Measurements from ENCODE around the gene ARID5B. TPM values are rescaled to one million over a fixed set of nuclear protein-coding genes. Genes with fewer than 3 reads are reported as not detected.

Gene ARID5B
- total RNA-seq, 2 donors from 2014 or later = 67.9 to 90.1 TPM

DNA sequence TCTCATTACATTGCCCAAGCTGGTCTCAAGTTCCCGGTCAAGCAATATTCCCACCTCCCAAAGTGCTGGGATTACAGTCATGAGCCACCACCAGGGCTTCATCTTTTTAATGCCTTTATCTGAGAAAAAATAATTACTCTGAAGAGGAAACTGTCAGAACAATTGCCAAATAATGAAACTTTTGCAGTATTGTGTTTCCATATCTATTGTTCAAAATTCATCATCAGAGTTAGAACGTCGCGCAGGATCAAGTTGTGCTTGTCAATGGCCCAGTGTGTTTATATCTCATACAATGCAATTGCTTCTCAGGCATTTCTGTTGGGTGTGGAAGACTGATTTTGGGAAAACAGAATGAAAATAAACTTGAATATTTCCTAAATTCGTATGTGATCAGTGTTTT, 143.1 kb downstream of the ARID5B start:
- TF ChIP-seq, protein P1, sequence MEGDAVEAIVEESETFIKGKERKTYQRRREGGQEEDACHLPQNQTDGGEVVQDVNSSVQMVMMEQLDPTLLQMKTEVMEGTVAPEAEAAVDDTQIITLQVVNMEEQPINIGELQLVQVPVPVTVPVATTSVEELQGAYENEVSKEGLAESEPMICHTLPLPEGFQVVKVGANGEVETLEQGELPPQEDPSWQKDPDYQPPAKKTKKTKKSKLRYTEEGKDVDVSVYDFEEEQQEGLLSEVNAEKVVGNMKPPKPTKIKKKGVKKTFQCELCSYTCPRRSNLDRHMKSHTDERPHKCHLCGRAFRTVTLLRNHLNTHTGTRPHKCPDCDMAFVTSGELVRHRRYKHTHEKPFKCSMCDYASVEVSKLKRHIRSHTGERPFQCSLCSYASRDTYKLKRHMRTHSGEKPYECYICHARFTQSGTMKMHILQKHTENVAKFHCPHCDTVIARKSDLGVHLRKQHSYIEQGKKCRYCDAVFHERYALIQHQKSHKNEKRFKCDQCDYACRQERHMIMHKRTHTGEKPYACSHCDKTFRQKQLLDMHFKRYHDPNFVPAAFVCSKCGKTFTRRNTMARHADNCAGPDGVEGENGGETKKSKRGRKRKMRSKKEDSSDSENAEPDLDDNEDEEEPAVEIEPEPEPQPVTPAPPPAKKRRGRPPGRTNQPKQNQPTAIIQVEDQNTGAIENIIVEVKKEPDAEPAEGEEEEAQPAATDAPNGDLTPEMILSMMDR (IDR thresholded peaks at IDR 0.05) = no peak
- TF ChIP-seq POLR2A (IDR thresholded peaks at IDR 0.05) (no peak), POLR2AphosphoS5 (IDR thresholded peaks at IDR 0.05) (no peak)
- H3K27ac ChIP-seq = peak overlapping the region in 1 of 2 donors; percentile 85
- H3K4me1 ChIP-seq (replicated peaks) = peaks cover 13% of the 10 kb centered on the region
- no peaks in the 10 kb centered on the region for H3K9me3 ChIP-seq
- no peaks in the 10 kb centered on the region for H3K27me3 ChIP-seq (replicated peaks; ENCODE audit: insufficient read depth)
- no peak for DNase-seq (ENCODE audit: low spot score)
- intact Hi-C loops (cut with DNase I) = loop anchor here (10.0 kb wide), 1 partner anchor 1230 kb away; no protein-coding TSS in a partner anchor
- no peaks in the 10 kb centered on the region for H3K36me3 ChIP-seq
- 85% methylated on average over 5 of the region's 5 CpGs for WGBS
- H3K4me3 ChIP-seq = no peak overlapping the region

DNA sequence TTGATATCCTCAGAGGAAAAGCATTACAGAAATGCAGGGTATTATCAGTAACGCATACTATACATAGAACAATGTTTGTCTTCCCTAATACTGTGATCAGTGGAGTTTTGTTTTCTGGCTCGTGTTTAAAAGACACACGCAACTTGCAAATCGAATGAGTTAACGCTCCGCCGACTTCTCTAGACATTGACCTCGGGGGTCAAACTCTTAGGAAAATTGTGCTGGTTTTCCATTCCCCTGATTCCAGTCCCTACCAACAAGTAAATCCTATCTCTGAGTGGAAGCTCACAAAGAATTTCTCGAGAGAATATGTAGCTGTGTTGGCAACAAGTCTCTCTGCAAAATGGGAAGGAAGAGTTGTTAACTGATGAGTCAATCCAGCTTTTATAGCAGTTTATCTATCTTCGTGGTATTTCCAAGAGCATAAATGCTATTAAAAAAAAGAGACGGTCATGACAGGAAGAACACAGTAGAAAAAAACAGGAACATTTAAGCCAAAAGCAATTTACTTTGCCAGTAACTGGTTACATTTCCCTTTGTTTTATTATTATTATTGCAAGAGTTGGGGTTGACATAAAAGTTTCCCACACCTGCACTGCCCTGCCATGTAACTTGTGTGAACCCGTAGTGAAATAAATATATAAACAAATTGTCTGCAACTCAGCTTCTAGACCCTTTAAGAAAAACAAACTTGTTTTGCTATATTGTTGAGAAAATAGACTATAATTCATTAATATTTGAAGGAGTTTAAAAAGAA, 144.4 kb downstream of the ARID5B start:
- peaks cover 13% of the 10 kb centered on the region for H3K4me1 ChIP-seq (replicated peaks)
- H3K9me3 ChIP-seq = no peaks in the 10 kb centered on the region
- H3K4me3 ChIP-seq = no peak overlapping the region
- WGBS = 29% methylated on average over 12 of the region's 12 CpGs
- H3K27ac ChIP-seq = peak overlapping the region; percentile 67 to 85
- TF ChIP-seq, protein P1 (IDR thresholded peaks at IDR 0.05) = no peak
- TF ChIP-seq POLR2AphosphoS5 (IDR thresholded peaks at IDR 0.05) = peak; percentile 55
- no peak for DNase-seq (ENCODE audit: low spot score)
- H3K36me3 ChIP-seq = no peaks in the 10 kb centered on the region
- intact Hi-C loops (cut with DNase I) = loop anchor here (5.0 to 10.0 kb wide), 3 partner anchors 36 to 1231 kb away; partner anchors contain the start of gene ARID5B
- no peaks in the 10 kb centered on the region for H3K27me3 ChIP-seq (replicated peaks; ENCODE audit: insufficient read depth)

DNA sequence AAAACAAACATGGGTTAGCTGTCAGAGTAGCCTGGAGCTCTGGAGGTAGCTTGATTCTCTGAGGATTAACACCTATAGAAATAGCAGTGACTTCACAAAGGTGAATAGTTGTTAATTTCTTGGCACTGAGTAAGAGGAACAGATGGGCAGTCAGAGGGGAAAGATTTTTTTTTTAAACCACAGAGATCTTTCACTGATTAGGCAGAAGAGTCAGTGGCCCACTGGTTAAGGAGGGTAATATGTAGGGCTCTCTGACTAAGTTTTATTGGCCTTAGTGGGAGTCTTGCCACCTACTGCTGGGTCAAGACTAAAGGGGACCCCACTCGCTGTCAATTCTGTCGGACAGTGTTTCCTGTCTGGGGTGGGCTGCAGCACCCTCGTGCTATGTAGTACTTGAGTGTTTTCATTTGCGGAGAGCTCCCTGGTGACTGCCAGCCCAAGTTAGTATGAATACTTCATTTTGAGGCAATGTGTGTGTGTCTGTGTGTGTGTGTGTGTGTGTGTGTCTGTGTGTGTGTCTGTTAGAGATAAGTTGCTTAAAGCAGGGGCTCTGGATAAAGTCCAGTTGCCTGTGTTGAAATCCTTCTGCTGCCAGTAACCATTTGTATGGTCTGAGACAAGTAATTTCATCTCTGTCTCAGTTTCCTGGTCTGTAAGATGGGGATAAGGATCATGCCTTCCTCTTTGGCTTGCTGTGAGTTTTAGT, 145.2 kb downstream of the ARID5B start:
- 47% methylated on average over 4 of the region's 4 CpGs for WGBS
- no peak for DNase-seq (ENCODE audit: low spot score)
- TF ChIP-seq, protein P1 (IDR thresholded peaks at IDR 0.05) = no peak
- TF ChIP-seq POLR2A (IDR thresholded peaks at IDR 0.05) (no peak), POLR2AphosphoS5 (IDR thresholded peaks at IDR 0.05) (no peak)
- H3K27ac ChIP-seq = peak overlapping the region; percentile 67 to 85
- H3K4me1 ChIP-seq (replicated peaks) = peaks cover 13% of the 10 kb centered on the region
- intact Hi-C loops (cut with DNase I) = loop anchor here (5.0 to 10.0 kb wide), 3 partner anchors 36 to 1232 kb away; partner anchors contain the start of gene ARID5B
- H3K27me3 ChIP-seq (replicated peaks; ENCODE audit: insufficient read depth) = no peaks in the 10 kb centered on the region
- no peaks in the 10 kb centered on the region for H3K9me3 ChIP-seq
- no peaks in the 10 kb centered on the region for H3K36me3 ChIP-seq
- no peak overlapping the region for H3K4me3 ChIP-seq

DNA sequence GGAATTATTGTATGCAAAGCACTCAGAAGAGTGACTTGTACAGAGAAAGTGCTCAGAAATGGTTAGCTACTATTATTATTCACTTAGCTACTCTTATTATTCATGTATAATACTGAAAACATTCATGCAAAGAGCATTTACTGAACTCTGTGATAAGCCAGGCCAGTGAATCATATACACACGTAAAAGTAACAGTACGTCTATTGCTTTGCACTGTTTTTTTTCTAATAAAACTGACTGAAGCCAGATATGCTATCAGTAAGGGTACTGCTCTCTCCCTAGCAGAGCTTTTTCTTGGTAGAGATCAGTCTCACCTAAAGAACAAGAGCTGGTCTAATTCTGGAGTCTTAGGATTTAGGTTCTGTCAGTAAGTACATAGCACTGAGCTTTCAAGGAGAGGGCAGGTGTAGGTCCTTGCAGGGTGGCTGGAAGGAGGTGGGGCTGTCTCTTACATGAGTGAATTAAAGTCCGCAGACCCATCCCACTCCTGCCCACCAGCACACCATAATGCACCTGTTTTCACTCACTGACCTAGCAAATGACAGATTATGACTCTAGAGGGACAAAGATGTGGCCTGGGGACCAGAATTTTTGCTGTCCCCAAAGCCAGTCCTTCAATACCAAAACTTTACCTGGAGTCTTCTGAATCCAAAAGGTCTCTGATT, 145.9 kb downstream of the ARID5B start:
- TF ChIP-seq, protein P1 (IDR thresholded peaks at IDR 0.05) = no peak
- TF ChIP-seq POLR2AphosphoS5 (IDR thresholded peaks at IDR 0.05) (no peak), POLR2A (IDR thresholded peaks at IDR 0.05) (no peak)
- no peak for DNase-seq (ENCODE audit: low spot score)
- no peaks in the 10 kb centered on the region for H3K36me3 ChIP-seq
- WGBS = 53% methylated on average over 3 of the region's 3 CpGs
- peak overlapping the region; percentile 85 to 87 for H3K27ac ChIP-seq
- peaks cover 13% of the 10 kb centered on the region for H3K4me1 ChIP-seq (replicated peaks)
- H3K9me3 ChIP-seq = no peaks in the 10 kb centered on the region
- H3K27me3 ChIP-seq (replicated peaks; ENCODE audit: insufficient read depth) = no peaks in the 10 kb centered on the region
- intact Hi-C loops (cut with DNase I) = loop anchor here (5.0 to 10.0 kb wide), 3 partner anchors 35 to 1233 kb away; partner anchors contain the start of gene ARID5B
- no peak overlapping the region for H3K4me3 ChIP-seq

All from prostate gland (tissue), 2 donors.